Colonic mucosa (tissue), 4 donors: ENCODE results near the gene TP53I3. TPM values are rescaled to one million over a fixed set of nuclear protein-coding genes. Genes with fewer than 3 reads are reported as not detected.

Source experiments
- DNase-seq: peaks from one replicate; pipeline ENCODE4 v3.0.0-alpha.2; 2020
- H3K27ac ChIP-seq: fragments of 200-600 bp; one replicate; pipeline ENCODE4 v1.8.0; 2021
- H3K27me3 ChIP-seq: fragments of 200-600 bp; one replicate; pipeline ENCODE4 v1.8.0; 2021
- H3K36me3 ChIP-seq: fragments of 200-600 bp; one replicate; pipeline ENCODE4 v1.8.0; 2021
- H3K4me1 ChIP-seq: fragments of 200-600 bp; one replicate; pipeline ENCODE4 v1.8.0; 2021; ENCODE audit warnings: mild to moderate bottlenecking
- H3K4me3 ChIP-seq: fragments of 200-600 bp; one replicate; pipeline ENCODE4 v1.8.0; 2021
- H3K9ac ChIP-seq, 2 donors: one replicate each; pipeline ENCODE4 v1.7.0; 2013; ENCODE audit warnings: control low read depth in 2 of 2, low read depth in 2 of 2, low read length in 2 of 2
- H3K9me3 ChIP-seq: fragments of 200-600 bp; one replicate; pipeline ENCODE4 v1.8.0; 2021
- CTCF ChIP-seq: fragments of 200-600 bp; IDR thresholded peaks from one replicate; pipeline ENCODE4 v1.8.0; 2022; ENCODE audit warnings: antibody characterized with exemption, mild to moderate bottlenecking
- intact Hi-C: fragments of 100-400 bp; cut with DNase I; formaldehyde crosslinking; loops from one replicate; pipeline ENCODE4 v1.14.1; 2022
- total RNA-seq, 2 donors: library from RNA; stranded (reverse); fragmentation: NEBNext Ultra II Directional in 1 of 2; extraction: Animal tissue kit (Norgen Biotek cat#: 25700) in 1 of 2; gene quantifications; one replicate each; pipeline ENCODE4 v1.2.1, GENCODE V29; 2021
- donor health status: healthy.
- donor health status: DM: no; HTN: no; CAD: no.
- donor health status: DM: no; HTN: no; CAD: no.

The TP53I3 gene
- total RNA-seq, 2 donors from 2014 or later, result 58.8 to 67.5 TPM

- Histone ChIP-seq H3K27me3 (no peaks in the 10 kb centered on the region), H3K9me3 (no peaks in the 10 kb centered on the region), H3K4me1 (no peaks in the 10 kb centered on the region), H3K27ac (peak overlapping the region; percentile 99), H3K4me3 (peak overlapping the region; percentile 63), H3K36me3 (no peaks in the 10 kb centered on the region), H3K9ac (peak overlapping the region; percentile 57 to 90)
- DNase-seq, result no peak
- no peak for TF ChIP-seq CTCF
- intact Hi-C loops, result no loop called here
Observed at GRCh38 chr2:24082787-24083566, 1.7 kb downstream of the TP53I3 start.

- Histone ChIP-seq H3K9ac (no peak overlapping the region), H3K36me3 (no peaks in the 10 kb centered on the region), H3K4me3 (no peak overlapping the region), H3K27me3 (no peaks in the 10 kb centered on the region), H3K9me3 (no peaks in the 10 kb centered on the region), H3K27ac (no peak overlapping the region), H3K4me1 (no peaks in the 10 kb centered on the region)
- no peak for TF ChIP-seq CTCF
- no peak for DNase-seq
- intact Hi-C loops, result no loop called here
Observed at GRCh38 chr2:24080701-24081100, 3.9 kb downstream of the TP53I3 start.

- Histone ChIP-seq H3K4me3 (peak overlapping the region; percentile 48), H3K36me3 (no peaks in the 10 kb centered on the region)
- intact Hi-C loops, result no loop called here
Observed at GRCh38 chr2:24077879-24078278, 6.8 kb downstream of the TP53I3 start.

GRCh38 chr2:24077535-24077877, 7.1 kb downstream of the TP53I3 start:
- peak overlapping the region; percentile 48 for H3K4me3 ChIP-seq
- intact Hi-C loops, result no loop called here
- H3K36me3 ChIP-seq, result no peaks in the 10 kb centered on the region
- peak overlapping the region; percentile 76 for H3K27ac ChIP-seq
- H3K9ac ChIP-seq, result peak overlapping the region; percentile 69 to 93
- H3K9me3 ChIP-seq, result no peaks in the 10 kb centered on the region
- TF ChIP-seq CTCF, result no peak
- peaks cover 4% of the 10 kb centered on the region for H3K4me1 ChIP-seq
- DNase-seq, result no peak
- no peaks in the 10 kb centered on the region for H3K27me3 ChIP-seq

More at GRCh38 chr2:24077879-24078278, 6.8 kb downstream of the TP53I3 start:
- no peaks in the 10 kb centered on the region for H3K9me3 ChIP-seq
- H3K27ac ChIP-seq, result peak overlapping the region; percentile 76
- peaks cover 4% of the 10 kb centered on the region for H3K4me1 ChIP-seq
- no peak for DNase-seq
- TF ChIP-seq CTCF, result no peak
- H3K27me3 ChIP-seq, result no peaks in the 10 kb centered on the region
- peak overlapping the region; percentile 69 to 93 for H3K9ac ChIP-seq

- TF ChIP-seq CTCF, result no peak
- Histone ChIP-seq H3K27me3 (no peaks in the 10 kb centered on the region), H3K4me1 (peaks cover 4% of the 10 kb centered on the region), H3K9ac (peak overlapping the region; percentile 69 to 93), H3K9me3 (no peaks in the 10 kb centered on the region), H3K36me3 (no peaks in the 10 kb centered on the region), H3K4me3 (peak overlapping the region; percentile 48), H3K27ac (peak overlapping the region; percentile 76)
- no peak for DNase-seq
- intact Hi-C loops, result no loop called here
Observed at GRCh38 chr2:24076849-24077534, 7.6 kb downstream of the TP53I3 start.
